ENCODE data around the gene CDH13. TPM values are rescaled to one million over a fixed set of nuclear protein-coding genes. Genes with fewer than 3 reads are reported as not detected.

The CDH13 gene
- total RNA-seq, 2 donors from 2014 or later, result 228 to 280 TPM

- no peaks in the 10 kb centered on the region for H3K27me3 ChIP-seq (replicated peaks; ENCODE audit: insufficient read depth)
- ATAC-seq (ENCODE audit: insufficient number of reproducible peaks, low FRiP score, low read depth), result no peak
Measured at GRCh38 chr16:83603723-83604570, 977.2 kb downstream of the CDH13 start.

DNA sequence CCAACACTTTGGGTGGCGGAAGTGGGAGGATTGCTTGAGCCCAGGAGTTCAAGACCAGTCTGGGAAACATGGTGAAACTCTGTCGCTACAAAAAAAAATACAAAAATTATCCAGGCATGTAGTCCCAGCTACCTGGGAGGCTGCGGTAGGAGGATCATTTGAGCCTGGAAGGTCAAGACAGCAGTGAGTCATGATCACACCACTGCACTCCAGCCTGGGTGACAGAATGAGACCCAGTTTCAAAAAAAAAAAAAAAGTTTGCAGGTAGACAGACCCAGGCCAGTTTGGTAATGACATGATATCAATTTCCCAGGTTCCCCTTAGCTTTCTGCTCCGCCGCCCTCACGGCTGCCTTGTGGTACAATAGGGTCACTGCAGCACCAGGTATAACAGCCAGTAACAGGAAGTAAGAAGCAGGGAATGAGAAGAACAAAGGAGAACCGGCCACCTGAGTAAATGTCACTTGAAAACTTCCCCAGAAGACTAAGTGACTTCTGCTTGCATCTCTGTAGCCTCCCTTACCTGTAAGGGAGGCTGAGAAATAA, 979.8 kb downstream of the CDH13 start:
- TF ChIP-seq, protein P1, sequence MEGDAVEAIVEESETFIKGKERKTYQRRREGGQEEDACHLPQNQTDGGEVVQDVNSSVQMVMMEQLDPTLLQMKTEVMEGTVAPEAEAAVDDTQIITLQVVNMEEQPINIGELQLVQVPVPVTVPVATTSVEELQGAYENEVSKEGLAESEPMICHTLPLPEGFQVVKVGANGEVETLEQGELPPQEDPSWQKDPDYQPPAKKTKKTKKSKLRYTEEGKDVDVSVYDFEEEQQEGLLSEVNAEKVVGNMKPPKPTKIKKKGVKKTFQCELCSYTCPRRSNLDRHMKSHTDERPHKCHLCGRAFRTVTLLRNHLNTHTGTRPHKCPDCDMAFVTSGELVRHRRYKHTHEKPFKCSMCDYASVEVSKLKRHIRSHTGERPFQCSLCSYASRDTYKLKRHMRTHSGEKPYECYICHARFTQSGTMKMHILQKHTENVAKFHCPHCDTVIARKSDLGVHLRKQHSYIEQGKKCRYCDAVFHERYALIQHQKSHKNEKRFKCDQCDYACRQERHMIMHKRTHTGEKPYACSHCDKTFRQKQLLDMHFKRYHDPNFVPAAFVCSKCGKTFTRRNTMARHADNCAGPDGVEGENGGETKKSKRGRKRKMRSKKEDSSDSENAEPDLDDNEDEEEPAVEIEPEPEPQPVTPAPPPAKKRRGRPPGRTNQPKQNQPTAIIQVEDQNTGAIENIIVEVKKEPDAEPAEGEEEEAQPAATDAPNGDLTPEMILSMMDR (IDR thresholded peaks at IDR 0.05), result no peak
- Histone ChIP-seq H3K9me3 (no peaks in the 10 kb centered on the region), H3K27ac (no peak overlapping the region), H3K36me3 (no peaks in the 10 kb centered on the region), H3K4me1 (ENCODE audit: control insufficient read depth in 1 of 2, low read depth in 2 of 2) (no peaks in the 10 kb centered on the region), H3K4me3 (no peak overlapping the region), H3K27me3 (replicated peaks; ENCODE audit: insufficient read depth) (no peaks in the 10 kb centered on the region)
- ATAC-seq (ENCODE audit: insufficient number of reproducible peaks, low FRiP score, low read depth) (no peak), DNase-seq (ENCODE audit: low spot score) (no peak)

More at GRCh38 chr16:83603723-83604570, 977.2 kb downstream of the CDH13 start:
- Histone ChIP-seq H3K4me3 (no peak overlapping the region), H3K36me3 (no peaks in the 10 kb centered on the region), H3K9me3 (no peaks in the 10 kb centered on the region), H3K27ac (no peak overlapping the region), H3K4me1 (ENCODE audit: control insufficient read depth in 1 of 2, low read depth in 2 of 2) (no peaks in the 10 kb centered on the region)
- no peak for DNase-seq (ENCODE audit: low spot score)
- TF ChIP-seq, protein P1 (IDR thresholded peaks at IDR 0.05), result no peak

DNA sequence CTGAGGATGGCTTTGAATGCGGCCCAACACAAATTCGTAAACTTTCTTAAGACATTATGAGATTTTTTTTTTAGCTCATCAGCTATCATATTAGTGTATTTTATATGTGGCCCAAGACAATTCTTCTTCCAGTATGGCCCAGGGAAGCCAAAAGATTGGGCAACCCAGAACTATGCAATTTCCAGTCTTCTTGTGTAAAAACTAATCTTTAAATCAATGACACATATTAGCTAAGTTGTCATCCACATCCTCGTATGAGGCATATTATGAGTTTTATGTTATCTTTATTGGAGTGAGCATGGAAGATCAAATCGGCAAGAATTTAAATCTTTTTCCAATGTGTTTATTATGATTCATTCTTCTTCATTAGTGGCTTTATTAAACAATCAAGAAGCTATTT, 982.4 kb downstream of the CDH13 start:
- Histone ChIP-seq H3K27me3 (replicated peaks; ENCODE audit: insufficient read depth) (no peaks in the 10 kb centered on the region), H3K4me3 (no peak overlapping the region), H3K9me3 (no peaks in the 10 kb centered on the region), H3K4me1 (ENCODE audit: control insufficient read depth in 1 of 2, low read depth in 2 of 2) (no peaks in the 10 kb centered on the region), H3K36me3 (no peaks in the 10 kb centered on the region), H3K27ac (no peak overlapping the region)
- ATAC-seq (ENCODE audit: insufficient number of reproducible peaks, low FRiP score, low read depth), result no peak
- TF ChIP-seq, protein P1 (IDR thresholded peaks at IDR 0.05), result no peak
- DNase-seq (ENCODE audit: low spot score), result no peak

DNA sequence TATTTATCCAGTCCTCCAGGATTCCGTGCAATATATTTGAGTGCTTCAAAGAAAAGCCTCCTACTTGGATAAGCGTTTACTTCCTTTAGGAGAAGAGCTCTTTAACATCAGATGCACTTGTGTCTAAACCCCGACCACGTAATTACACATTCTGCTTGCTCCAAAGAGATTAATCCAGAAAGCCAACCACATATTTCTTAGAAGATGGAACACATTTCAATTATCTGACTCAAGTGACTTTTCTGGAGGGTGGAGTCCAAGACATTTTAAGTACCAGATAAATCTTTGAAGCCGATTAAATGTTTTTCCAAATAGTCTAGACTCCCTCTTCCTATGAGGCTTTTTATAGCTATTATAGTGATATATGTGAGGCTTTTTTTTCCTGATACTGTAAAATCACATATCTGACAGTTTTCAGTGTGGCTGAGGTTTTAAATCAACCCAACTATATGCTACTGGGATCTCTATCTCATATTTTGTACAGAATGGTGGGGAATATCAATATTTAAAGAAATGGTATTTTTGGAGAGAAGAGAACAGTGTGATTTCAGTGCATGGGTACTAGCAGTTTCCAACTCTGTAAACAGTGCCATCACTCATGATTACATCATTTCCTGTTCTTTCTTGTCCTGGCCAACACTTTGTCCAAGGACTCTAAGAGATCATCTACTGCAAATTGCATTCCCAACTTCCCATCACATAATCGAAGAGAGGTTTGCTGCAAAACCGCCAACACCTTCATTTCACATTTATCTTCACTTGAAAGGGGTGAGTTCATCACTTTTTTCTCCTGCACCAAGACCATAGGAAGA, 988.6 kb downstream of the CDH13 start:
- H3K36me3 ChIP-seq, result no peaks in the 10 kb centered on the region
- no peak overlapping the region for H3K4me3 ChIP-seq
- TF ChIP-seq, protein P1 (IDR thresholded peaks at IDR 0.05), result no peak
- DNase-seq (ENCODE audit: low spot score) (no peak), ATAC-seq (ENCODE audit: insufficient number of reproducible peaks, low FRiP score, low read depth) (no peak)
- H3K27me3 ChIP-seq (replicated peaks; ENCODE audit: insufficient read depth), result no peaks in the 10 kb centered on the region
- no peak overlapping the region for H3K27ac ChIP-seq
- H3K9me3 ChIP-seq, result no peaks in the 10 kb centered on the region
- no peaks in the 10 kb centered on the region for H3K4me1 ChIP-seq (ENCODE audit: control insufficient read depth in 1 of 2, low read depth in 2 of 2)

GRCh38 chr16:83615953-83616350, 989.2 kb downstream of the CDH13 start:
- ATAC-seq (ENCODE audit: insufficient number of reproducible peaks, low FRiP score, low read depth), result no peak

More at GRCh38 chr16:83615953-83616350, 989.2 kb downstream of the CDH13 start:
- TF ChIP-seq, protein P1 (IDR thresholded peaks at IDR 0.05), result no peak
- Histone ChIP-seq H3K4me1 (ENCODE audit: control insufficient read depth in 1 of 2, low read depth in 2 of 2) (no peaks in the 10 kb centered on the region), H3K27me3 (replicated peaks; ENCODE audit: insufficient read depth) (no peaks in the 10 kb centered on the region), H3K9me3 (no peaks in the 10 kb centered on the region), H3K27ac (no peak overlapping the region), H3K4me3 (no peak overlapping the region), H3K36me3 (no peaks in the 10 kb centered on the region)
- no peak for DNase-seq (ENCODE audit: low spot score)
